CD4-positive, alpha-beta T cell treated with Interleukin-15 for 1 hour (primary cell): ENCODE data around the gene TMEM150A.
"Not testable (repeated sequence)": the region's sequence is repeated elsewhere in the genome, so short reads cannot be mapped to it uniquely, and the experiment has no call there.

Experiments
- DNase-seq: peaks from one replicate; pipeline ENCODE4 v3.0.0-alpha.2; 2020

Gene TMEM150A

DNA sequence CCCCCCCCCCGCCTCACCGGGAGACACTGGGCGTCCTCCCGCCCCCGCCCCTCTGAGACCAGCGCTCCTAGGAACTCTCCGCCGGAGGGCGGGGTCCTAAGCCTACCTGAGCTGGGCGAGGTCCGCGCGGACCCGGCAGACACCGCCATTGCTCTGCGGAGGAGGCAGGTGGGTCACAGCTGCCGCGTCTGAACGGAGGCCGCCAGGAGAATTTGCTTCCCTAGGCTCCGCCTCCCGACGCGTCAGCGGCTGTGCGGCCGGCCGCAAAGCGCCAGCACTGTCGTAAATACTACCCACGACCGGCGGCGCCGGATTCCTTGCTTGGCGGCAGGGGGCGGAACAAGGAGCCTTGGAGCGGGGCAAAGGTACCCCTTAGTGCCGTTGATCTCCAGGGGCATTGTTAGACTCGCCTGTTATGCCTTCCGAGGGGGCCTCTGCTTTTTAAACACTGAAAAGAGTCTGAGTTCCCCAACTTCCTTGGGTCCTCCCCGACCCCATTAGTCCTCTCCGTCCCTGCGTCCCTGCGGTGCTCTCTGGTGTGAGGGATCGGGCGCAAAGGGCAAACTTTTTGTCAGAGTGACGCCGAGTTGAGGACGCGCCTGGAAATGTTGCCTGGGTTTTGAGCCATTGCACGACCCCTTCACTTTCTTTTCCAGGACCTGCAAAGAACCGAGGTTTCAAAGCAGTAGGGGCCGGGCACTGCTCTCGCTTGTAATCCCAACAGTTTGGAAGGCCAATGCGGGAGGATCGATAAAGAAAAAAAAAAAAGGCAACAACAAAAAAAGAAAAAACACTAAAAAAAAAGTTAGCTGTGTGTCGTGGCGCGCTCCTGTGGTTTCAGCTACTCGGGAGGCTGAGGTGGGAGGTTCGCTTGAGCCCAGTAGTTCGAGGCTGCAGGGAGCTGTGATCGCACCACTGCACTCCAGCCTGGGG is 41.0 kb downstream of the TMEM150A start, which contains the start of gene GGCX:
Gene GGCX, minus strand, starts transcription at position 214 of the 933 bp plus-strand sequence. Its CDS starts 65 bp downstream, at position 149.
- DNase-seq = peak; percentile 95

DNA sequence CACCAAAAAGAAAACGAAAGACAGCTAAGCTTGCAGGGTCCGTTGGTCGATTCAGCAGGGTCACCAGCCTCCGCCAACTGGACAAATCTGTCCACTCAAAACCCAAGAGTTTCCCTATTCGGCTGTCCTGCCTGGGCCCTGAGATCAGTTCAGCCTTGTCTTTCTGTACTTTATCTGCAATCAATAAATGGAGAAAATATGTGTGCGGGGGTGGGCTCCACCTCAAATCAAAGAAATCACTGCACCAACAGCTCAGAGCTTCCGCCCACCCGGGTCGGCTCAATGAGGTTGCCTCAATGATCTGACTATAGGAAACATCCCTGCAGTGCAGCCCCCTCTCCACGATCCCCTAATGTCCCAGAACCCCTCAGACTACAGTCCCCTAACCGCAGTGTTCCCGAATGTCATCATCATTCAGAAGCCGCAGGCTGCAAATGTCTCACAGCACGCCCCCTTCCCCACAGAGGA is 41.7 kb downstream of the TMEM150A start:
- no peak for DNase-seq

DNA sequence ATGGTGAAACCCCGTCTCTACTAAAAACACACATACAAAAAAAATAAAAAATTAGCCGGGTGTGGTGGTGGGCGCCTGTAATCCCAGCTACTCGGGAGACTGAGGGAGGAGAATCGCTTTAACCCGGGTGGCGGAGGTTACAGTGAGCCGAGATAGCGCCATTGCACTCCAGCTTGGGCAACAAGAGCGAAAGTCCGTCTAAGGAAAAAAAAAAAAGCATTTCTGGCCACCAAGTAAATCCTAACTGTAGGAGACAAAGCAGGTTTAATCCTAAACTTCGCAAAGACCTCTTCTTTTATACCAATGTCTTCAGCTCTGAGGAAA is 42.1 kb downstream of the TMEM150A start:
- not testable (repeated sequence) for DNase-seq

DNA sequence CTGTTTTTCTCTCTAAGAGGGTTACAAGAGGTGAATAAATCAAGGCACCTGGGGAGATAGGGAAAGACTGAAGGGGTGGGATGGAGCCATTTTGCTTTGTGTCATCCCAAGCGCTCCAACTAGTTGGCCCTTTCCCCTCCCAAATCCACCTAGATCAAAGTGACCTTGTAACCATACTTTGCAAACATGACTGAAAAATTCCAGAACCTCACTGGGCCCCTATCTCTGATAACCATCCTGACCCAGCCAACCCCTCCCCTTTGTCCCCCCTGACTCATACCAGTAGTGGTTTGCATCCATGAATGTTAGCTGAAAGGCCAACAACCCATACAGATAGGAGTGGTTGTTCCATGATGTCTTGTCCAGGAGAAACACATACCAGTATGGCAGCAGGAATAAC is 44.3 kb downstream of the TMEM150A start:
- DNase-seq = no peak

DNA sequence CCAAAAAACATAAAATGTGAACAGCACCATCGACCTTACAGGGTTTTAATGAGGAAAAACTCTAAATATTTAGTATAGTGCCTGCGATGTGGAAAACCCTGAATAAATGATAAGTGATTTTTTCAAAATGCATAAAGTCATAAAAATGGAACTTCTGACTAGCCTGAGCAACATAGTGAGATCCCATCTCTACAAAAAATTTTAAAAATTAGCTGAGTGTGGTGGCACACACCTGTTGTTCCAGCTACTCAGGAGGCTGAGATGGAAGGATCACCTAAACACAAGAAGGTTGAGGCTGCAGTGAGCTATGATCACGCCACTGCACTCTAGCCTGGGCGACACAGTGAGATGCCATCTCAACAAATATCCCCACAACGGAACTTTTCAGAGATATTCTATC is 45.4 kb downstream of the TMEM150A start:
- DNase-seq = no peak

DNA sequence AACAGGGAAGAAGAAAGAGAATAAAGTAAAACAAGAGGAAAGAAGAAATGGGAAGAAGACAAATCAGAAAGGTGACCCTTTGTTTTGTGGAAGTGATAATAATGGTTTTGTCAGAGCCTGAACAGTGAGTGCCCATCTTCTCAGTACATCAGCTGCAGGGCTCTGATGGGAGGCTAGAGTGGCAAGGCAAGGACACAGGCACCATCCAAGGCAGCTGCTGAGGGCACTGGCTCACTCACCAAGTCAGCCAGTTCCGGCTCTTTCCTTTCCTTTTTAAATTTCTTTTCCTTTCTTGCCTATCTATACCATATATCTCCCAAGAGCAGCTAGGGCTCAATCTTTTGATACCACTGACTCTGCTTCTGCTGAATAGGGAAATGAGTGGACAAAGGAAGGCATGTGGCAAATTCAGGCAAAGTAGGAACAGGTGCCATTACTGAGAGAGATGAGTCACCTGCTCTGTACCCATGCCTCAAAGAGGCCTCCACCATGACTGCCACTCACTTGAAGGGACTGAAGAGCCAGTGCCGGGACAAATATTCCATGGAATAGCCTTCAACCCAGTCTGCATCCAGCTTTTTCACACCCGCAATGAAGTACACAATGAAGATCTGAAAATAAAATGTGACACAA is 47.4 kb downstream of the TMEM150A start:
- DNase-seq = no peak

DNA sequence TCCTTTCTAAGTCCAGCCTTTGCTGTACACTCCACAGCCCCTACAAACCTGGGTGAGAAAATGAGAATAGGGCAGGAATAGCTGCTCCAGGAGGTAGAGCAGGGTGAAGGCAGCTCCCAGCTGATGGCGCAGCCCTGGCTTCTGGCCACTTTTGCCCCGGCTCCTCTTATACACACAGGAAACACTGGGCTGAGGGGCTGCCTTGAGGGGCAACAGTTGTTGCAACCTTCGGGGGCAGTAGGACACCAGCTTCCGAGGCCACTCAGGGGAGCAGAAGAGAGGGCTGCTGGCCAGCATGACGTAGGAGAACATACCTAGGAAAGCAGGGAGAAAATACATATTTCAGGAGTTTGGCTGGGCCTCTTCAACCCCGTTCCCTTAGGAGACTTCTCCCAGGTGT is 49.3 kb downstream of the TMEM150A start:
- DNase-seq = no peak

DNA sequence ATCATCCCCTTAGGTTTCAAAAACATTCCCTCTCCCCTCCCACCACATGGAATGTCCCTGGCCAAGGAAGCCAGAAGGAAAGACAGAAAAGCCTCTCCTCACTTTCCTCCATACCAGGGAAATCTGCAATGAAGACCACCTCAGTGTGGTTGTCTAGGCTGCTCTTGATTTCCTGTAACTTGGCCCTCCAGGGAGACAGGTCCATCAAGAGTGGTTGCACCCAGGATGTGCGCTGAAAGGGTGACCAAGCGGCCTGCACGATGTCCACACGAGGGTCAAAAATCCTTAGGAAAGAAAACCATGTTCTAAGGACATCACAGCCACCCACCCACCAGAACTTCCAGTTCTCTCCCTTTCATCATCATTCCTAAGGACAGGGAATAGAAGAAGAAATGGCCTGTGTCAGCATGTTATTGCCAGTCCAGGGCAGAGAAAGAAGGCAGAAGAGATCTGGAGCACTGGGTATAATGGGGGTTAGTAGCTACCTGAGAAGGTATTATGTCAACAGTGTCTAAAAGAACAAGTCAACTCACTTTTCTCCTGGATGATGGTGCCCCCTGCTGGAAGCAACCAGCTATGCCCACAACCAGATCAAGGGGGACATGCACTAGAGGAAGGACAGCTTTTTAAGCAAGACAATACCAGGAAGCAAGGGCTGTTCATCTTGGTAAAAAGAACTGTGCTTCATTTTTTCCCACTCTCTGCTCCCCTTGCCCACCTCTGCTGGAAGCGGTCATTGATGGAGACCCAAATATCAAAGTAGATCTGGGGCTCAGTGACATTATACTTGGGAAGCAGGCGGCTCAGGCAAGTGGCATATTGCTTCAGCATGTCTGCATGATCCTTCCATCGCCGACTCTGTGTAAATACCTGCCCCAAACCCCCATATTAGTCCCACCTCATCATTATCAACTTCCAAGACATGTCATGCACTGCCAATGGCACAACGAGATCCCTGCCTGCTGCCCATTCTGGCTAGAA is 50.5 kb downstream of the TMEM150A start:
- peak; percentile 87 for DNase-seq

DNA sequence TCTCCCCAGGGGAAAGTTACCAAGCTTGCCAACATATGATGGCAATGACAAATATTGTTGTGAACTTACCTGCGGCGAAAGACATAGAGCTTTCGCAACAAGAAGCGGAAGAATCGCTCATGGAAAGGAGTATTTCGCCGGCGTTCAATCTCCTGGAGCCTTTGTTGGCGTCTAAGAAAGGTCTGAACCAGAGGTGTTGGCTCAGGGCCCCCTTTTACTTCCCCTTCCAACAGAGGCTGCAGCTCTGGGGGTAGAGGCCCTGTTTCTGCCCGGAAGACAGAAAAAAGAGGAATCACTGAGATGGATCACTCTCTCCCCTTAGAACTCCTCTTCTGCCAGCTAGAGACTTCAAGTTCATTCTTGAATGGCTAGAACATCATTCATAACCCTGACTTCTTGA is 52.0 kb downstream of the TMEM150A start:
- DNase-seq = peak; percentile 24

DNA sequence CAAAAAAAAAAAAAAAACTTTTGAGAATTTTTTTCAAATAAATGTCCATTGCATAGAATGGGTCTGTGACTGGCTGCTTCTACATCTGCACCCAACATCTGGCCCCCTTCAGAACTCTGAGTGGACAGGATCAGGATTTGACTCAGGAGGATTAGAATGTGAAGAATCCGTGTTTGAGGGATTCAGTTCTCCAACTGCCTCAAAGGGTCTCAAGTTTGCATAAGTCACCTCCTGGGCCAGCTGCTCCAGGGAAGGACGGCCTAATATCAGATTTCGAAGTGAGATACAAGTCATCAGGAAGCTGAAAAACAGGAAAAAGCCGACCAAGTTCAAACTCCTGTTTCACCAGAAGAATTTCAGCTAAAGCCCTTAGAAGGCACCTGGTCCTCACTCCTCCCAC is 52.7 kb downstream of the TMEM150A start:
- DNase-seq = no peak

DNA sequence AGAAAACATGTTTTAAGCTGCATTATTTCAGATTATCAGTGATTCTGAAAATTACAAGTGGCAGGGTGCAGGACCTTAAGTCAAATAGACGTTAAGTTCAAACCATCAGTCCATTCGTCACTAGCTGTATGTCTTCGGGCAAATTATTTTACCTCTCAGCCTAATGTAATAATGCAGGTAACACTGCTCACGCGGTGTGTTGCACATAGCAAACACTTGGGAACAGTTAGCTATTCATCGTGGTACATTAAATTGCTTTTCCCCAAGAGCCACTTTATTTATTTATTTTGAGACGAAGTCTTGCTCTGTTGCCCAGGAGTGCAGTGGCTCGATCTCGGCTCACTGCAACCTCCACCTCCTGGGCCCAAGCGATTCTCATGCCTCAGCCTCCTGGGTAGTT is 53.4 kb downstream of the TMEM150A start:
- no peak for DNase-seq

DNA sequence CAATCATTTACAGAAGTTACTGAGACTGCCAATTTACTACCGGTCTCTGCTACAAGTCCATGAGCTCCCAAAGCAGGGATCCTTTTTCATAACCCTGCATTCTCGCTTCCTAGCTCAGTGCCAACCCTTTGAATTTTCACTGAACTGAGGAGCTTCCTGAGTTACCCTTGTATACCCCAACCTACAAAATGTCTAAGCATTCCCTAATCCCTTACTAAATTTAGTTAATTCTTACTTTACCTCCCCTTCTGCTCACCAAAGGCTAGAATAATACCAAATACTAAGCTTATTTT is 53.9 kb downstream of the TMEM150A start:
- no peak for DNase-seq
